Esophagus (tissue), 2 donors: Measurements from ENCODE around the gene HLCS. TPM values are rescaled to one million over a fixed set of nuclear protein-coding genes. Genes with fewer than 3 reads are reported as not detected.

ENCODE experiments used
- H3K27ac ChIP-seq, 2 donors: one replicate each; pipeline ENCODE4 v1.5.1; 2013; ENCODE audit warnings: low read depth in 2 of 2, mild to moderate bottlenecking in 2 of 2, inconsistent platforms in 1 of 2, low read length in 1 of 2, moderate library complexity in 1 of 2
- H3K27me3 ChIP-seq, 2 donors: one replicate each; pipeline ENCODE4 v1.6.1; 2013; ENCODE audit warnings: low read length in 2 of 2, control low read depth in 1 of 2, mild to moderate bottlenecking in 1 of 2; ENCODE audit not compliant: insufficient read depth in 2 of 2, control insufficient read depth in 1 of 2
- H3K36me3 ChIP-seq, 2 donors: one replicate each; pipeline ENCODE4 v1.6.1; 2013; ENCODE audit warnings: low read length in 1 of 2; ENCODE audit not compliant: control insufficient read depth in 2 of 2, insufficient read depth in 2 of 2
- H3K4me1 ChIP-seq, 2 donors: one replicate each; pipeline ENCODE4 v1.6.1; 2013; ENCODE audit warnings: low read length in 1 of 2; ENCODE audit not compliant: control insufficient read depth in 2 of 2, insufficient read depth in 2 of 2
- H3K4me3 ChIP-seq, 2 donors: one replicate each; pipeline ENCODE4 v1.5.1; 2013; ENCODE audit warnings: low read length in 2 of 2, mild to moderate bottlenecking in 2 of 2, low read depth in 1 of 2, moderate library complexity in 1 of 2
- H3K9me3 ChIP-seq, 2 donors: one replicate each; pipeline ENCODE4 v1.6.1; 2013; ENCODE audit warnings: mild to moderate bottlenecking in 2 of 2, low read depth in 1 of 2, low read length in 1 of 2, moderate library complexity in 1 of 2; ENCODE audit not compliant: control insufficient read depth in 2 of 2, insufficient read depth in 1 of 2
- WGBS, 2 donors: extraction: QIAGEN DNeasy Blood & Tissue Kit; methylation state at CpG; one replicate each; pipeline ENCODE4 v1.1.7; 2013; 5-methylcytosine and 5-hydroxymethylcytosine counted together
- polyA plus RNA-seq, 2 donors: library from polyadenylated mRNA; stranded (reverse); fragments of 200-250 nt; gene quantifications; one replicate each; pipeline ENCODE4 v1.2.3, GENCODE V29; 2013
- donor health status: healthy with polysubstance abuse.
- donor health status: Bipolar disorder and iron deficiency.

HLCS gene
- polyA plus RNA-seq, 2 donors: 3.9 to 4.8 TPM

- Histone ChIP-seq H3K4me1 (no peaks in the 10 kb centered on the region), H3K27me3 (no peaks in the 10 kb centered on the region), H3K27ac (no peak overlapping the region), H3K9me3 (no peaks in the 10 kb centered on the region), H3K36me3 (peaks cover 0 to 6% of the 10 kb centered on the region in 2 donors), H3K4me3 (no peak overlapping the region)
- WGBS, 2 donors: 91% methylated on average over 8 of the region's 8 CpGs
These were observed 76.4 kb downstream of the HLCS start for GRCh38 chr21:36890086-36890485.

- Histone ChIP-seq H3K9me3 (no peaks in the 10 kb centered on the region), H3K4me3 (no peak overlapping the region), H3K27ac (no peak overlapping the region), H3K27me3 (no peaks in the 10 kb centered on the region), H3K4me1 (no peaks in the 10 kb centered on the region), H3K36me3 (peaks cover 0 to 4% of the 10 kb centered on the region in 2 donors)
- 66 to 67% methylated on average over 2 of the region's 2 CpGs for WGBS, 2 donors
These were observed 77.1 kb downstream of the HLCS start for GRCh38 chr21:36889401-36889800.

GRCh38 chr21:36888466-36888865 lies 78.0 kb downstream of the HLCS start:
- Histone ChIP-seq H3K27me3 (no peaks in the 10 kb centered on the region), H3K27ac (no peak overlapping the region), H3K4me1 (no peaks in the 10 kb centered on the region), H3K9me3 (no peaks in the 10 kb centered on the region), H3K36me3 (peaks cover 0 to 4% of the 10 kb centered on the region in 2 donors), H3K4me3 (no peak overlapping the region)
- whole genome bisulfite sequencing, 2 donors: 84 to 85% methylated on average over 5 of the region's 5 CpGs

- WGBS, 2 donors: 76 to 80% methylated on average over 5 of the region's 5 CpGs
- Histone ChIP-seq H3K27me3 (no peaks in the 10 kb centered on the region), H3K4me3 (no peak overlapping the region), H3K27ac (no peak overlapping the region), H3K36me3 (peaks cover 0 to 4% of the 10 kb centered on the region in 2 donors), H3K4me1 (no peaks in the 10 kb centered on the region), H3K9me3 (no peaks in the 10 kb centered on the region)
These were observed 78.5 kb downstream of the HLCS start for GRCh38 chr21:36887963-36888362.

DNA sequence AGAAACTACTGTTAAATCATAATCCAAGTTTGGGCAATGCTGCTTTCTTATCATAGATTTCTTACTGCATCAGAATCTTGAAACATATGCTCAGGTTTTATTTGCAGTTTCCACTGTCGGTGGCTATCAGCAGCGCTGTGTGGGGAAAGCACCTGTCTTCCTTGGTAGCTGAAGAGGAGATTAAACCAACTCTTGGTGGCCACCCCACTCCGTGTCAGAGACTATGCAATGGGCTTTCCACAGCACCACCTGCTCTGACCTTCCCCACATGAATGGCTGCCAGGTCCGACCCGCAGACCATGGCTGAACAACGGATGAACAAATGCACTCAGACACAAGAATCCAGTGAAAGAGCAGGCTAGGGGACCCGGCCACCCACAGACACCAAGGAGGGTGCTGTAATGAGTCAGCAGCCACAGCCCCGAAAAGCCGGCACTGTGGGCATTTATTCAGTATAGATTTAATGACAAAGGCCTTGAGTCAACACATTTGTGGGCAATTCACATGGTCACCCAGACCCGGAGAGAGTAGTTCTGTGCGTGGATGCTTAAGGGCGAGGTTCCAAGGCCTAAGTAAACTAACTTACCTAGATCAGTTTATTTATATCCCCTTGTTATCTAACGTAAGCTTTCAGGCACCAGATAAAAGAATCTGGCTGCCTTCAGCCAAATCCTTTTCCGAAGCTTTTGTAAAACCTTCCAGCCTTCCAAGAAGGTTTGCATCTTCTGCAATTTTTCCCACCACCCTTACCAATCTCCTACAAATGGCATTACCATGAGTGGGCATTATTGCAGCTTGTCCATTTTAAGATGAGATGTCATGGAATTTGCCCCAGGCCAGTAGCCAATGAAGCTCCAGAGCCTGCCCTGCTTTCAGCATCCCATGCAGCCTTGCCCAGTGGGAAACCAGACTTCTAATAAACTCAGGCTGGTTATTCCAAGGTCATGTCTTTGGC lies 82.7 kb downstream of the HLCS start:
- Histone ChIP-seq H3K9me3 (no peaks in the 10 kb centered on the region), H3K36me3 (no peaks in the 10 kb centered on the region), H3K4me1 (no peaks in the 10 kb centered on the region), H3K27me3 (no peaks in the 10 kb centered on the region), H3K27ac (no peak overlapping the region), H3K4me3 (no peak overlapping the region)
- WGBS, 2 donors: 80 to 87% methylated on average over 14 of the region's 14 CpGs

GRCh38 chr21:36882776-36883175 lies 83.7 kb downstream of the HLCS start:
- no peaks in the 10 kb centered on the region for H3K4me1 ChIP-seq
- no peak overlapping the region for H3K4me3 ChIP-seq
- H3K36me3 ChIP-seq: no peaks in the 10 kb centered on the region
- H3K9me3 ChIP-seq: no peaks in the 10 kb centered on the region
- H3K27me3 ChIP-seq: no peaks in the 10 kb centered on the region
- H3K27ac ChIP-seq: no peak overlapping the region
- 53 to 60% methylated on average over 4 of the region's 4 CpGs for WGBS, 2 donors

- H3K36me3 ChIP-seq: no peaks in the 10 kb centered on the region
- no peaks in the 10 kb centered on the region for H3K27me3 ChIP-seq
- no peaks in the 10 kb centered on the region for H3K9me3 ChIP-seq
- no peaks in the 10 kb centered on the region for H3K4me1 ChIP-seq
- 94 to 99% methylated on average over 12 of the region's 12 CpGs for WGBS, 2 donors
- no peak overlapping the region for H3K27ac ChIP-seq
- H3K4me3 ChIP-seq: no peak overlapping the region
These were observed 85.2 kb downstream of the HLCS start for GRCh38 chr21:36881228-36881627.

GRCh38 chr21:36879827-36880226 lies 86.6 kb downstream of the HLCS start:
- 79 to 81% methylated on average over 4 of the region's 4 CpGs for WGBS, 2 donors
- Histone ChIP-seq H3K27ac (no peak overlapping the region), H3K27me3 (no peaks in the 10 kb centered on the region), H3K9me3 (no peaks in the 10 kb centered on the region), H3K4me3 (no peak overlapping the region), H3K36me3 (no peaks in the 10 kb centered on the region), H3K4me1 (no peaks in the 10 kb centered on the region)

DNA sequence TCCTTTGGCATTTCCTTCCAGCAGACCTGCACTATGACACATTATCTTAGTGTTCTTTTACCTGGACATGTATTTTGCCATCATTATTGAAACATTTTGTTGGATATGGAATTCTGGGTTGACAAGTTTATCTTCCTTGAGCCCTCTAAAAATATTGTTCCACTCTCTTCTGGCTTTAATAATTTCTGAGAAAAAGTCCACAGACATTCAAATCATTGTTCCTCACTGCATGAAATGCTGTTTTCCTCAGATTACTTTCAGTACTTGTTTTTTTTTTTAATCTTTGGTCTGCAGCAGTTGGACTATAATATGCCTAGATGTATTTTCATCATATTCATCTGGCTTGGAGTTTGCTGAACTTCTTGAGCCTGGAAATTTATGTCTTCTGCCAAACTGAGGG lies 88.7 kb downstream of the HLCS start:
- Histone ChIP-seq H3K36me3 (no peaks in the 10 kb centered on the region), H3K4me3 (no peak overlapping the region), H3K27me3 (no peaks in the 10 kb centered on the region), H3K4me1 (no peaks in the 10 kb centered on the region), H3K27ac (no peak overlapping the region), H3K9me3 (no peaks in the 10 kb centered on the region)

DNA sequence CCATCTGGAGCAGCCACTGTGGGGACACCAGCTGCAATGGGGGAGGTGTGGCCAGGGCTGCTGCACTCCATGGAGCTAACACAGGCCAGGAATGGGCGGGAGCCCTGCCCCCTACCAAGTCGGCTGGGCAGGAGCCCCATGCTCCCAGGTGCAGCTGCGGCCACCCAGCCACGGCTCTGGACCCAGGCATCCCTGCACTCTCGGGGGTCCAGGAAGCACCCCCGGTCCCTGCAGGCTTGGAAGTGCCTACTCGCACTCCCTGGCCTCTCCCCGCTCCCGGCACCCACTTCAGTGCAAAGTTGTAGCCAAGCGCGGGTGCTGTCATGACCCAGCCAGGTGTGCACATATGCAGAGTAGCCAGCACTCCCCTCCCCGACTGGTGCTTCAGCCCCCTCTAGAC lies 91.8 kb downstream of the HLCS start:
- Histone ChIP-seq H3K27ac (no peak overlapping the region), H3K27me3 (no peaks in the 10 kb centered on the region), H3K4me3 (no peak overlapping the region), H3K9me3 (no peaks in the 10 kb centered on the region), H3K36me3 (no peaks in the 10 kb centered on the region), H3K4me1 (no peaks in the 10 kb centered on the region)
- WGBS, 2 donors: 96 to 97% methylated on average over 12 of the region's 12 CpGs
